ENCODE measurements around the gene NKG7. TPM values are rescaled to one million over a fixed set of nuclear protein-coding genes. Genes with fewer than 3 reads are reported as not detected.
"Not testable (repeated sequence)": the region's sequence is repeated elsewhere in the genome, so short reads cannot be mapped to it uniquely, and the experiment has no call there.

Gene NKG7
- total RNA-seq, 1 donor from 2014 or later = 363 TPM

GRCh38 chr19:51399936-51400335 lies 27.5 kb upstream of the NKG7 start:
- not testable (repeated sequence) for H3K4me3 Mint-ChIP-seq; DNase-seq; H3K27me3 Mint-ChIP-seq; H3K36me3 Mint-ChIP-seq (ENCODE audit: low read depth); H3K9me3 Mint-ChIP-seq; H3K27ac Mint-ChIP-seq
- peaks cover 22% of the 10 kb centered on the region for H3K4me1 Mint-ChIP-seq
- intact Hi-C loops (cut with micrococcal nuclease) = loop anchor here (2.0 to 10.0 kb wide), 2 partner anchors 145 to 257 kb away; partner anchors contain the start of gene SIGLECL1

- peaks cover 4% of the 10 kb centered on the region for H3K36me3 Mint-ChIP-seq (ENCODE audit: low read depth)
- intact Hi-C loops (cut with micrococcal nuclease) = loop anchor here (2.0 to 10.0 kb wide), 2 partner anchors 144 to 258 kb away; partner anchors contain the start of gene SIGLECL1
Observed at GRCh38 chr19:51399231-51399630, 26.8 kb upstream of the NKG7 start.

DNA sequence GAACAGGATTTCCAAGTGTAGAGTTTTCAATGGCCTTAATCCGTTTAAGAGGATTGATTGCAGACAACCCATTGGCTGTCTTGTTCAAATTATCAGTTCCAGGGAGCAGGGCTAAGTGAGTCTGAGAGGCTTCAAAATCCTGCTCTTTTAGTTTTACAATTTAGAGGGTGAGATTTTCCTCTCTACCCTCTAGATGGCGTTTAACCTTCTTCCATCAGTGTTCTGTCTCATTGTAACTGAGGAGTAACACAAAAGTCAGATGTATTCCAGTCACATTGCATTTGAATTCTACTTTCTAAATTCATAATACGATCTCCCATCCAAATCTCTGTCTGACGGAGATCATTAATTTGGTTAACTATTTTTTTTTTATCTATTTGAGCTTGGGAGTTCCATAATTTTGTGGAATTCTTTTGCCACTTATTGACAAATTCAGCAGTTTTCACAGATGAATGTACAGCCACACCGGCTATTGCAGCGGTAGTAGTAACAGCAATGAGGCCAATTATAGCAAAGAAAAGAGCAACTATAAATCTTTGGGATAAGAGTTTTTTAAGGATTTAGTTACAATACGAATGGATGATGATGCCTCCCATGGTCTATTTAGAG lies 25.7 kb upstream of the NKG7 start:
- DNase-seq = no peak
- H3K9me3 Mint-ChIP-seq = no peaks in the 10 kb centered on the region
- H3K4me1 Mint-ChIP-seq = peaks cover 34% of the 10 kb centered on the region
- H3K27ac Mint-ChIP-seq = no peak overlapping the region
- peaks cover 4% of the 10 kb centered on the region for H3K36me3 Mint-ChIP-seq (ENCODE audit: low read depth)
- H3K4me3 Mint-ChIP-seq = no peak overlapping the region
- intact Hi-C loops (cut with micrococcal nuclease) = loop anchor here (2.0 to 10.0 kb wide), 2 partner anchors 143 to 259 kb away; partner anchors contain the start of gene SIGLECL1
- no peaks in the 10 kb centered on the region for H3K27me3 Mint-ChIP-seq

More at GRCh38 chr19:51399231-51399630, 26.8 kb upstream of the NKG7 start:
- Mint-ChIP-seq H3K4me1 (peaks cover 28% of the 10 kb centered on the region), H3K27ac (no peak overlapping the region), H3K9me3 (no peaks in the 10 kb centered on the region), H3K27me3 (no peaks in the 10 kb centered on the region), H3K4me3 (no peak overlapping the region)
- DNase-seq = no peak

DNA sequence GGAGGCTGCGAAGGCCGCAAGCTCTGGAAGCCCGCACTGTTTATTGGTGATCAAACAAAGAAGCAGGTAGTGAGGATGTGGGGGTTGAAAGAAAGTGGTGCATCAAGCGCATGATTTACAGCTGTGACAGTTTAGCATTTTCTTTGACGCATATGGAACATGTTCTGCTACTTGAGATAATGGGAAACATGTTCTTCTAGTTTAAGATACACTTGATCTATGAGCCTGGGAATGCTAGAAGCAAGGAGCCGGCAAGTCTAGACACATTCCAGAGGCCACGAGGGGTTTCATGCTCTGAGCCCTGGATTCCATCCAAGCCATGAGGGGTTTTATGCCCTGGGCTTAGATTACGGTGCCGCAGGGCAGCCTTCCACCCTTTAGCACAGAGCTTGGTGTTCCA lies 25.0 kb upstream of the NKG7 start:
- intact Hi-C loops (cut with micrococcal nuclease) = loop anchor here (10.0 kb wide), 1 partner anchor 143 kb away; the partner anchor contains the start of gene SIGLECL1
- peaks cover 41% of the 10 kb centered on the region for H3K4me1 Mint-ChIP-seq
- H3K36me3 Mint-ChIP-seq (ENCODE audit: low read depth); H3K9me3 Mint-ChIP-seq; H3K4me3 Mint-ChIP-seq; H3K27me3 Mint-ChIP-seq; DNase-seq; H3K27ac Mint-ChIP-seq: not testable (repeated sequence)

GRCh38 chr19:51396175-51396574 lies 23.7 kb upstream of the NKG7 start:
- H3K27me3 Mint-ChIP-seq = no peaks in the 10 kb centered on the region

GRCh38 chr19:51394050-51394836 lies 21.8 kb upstream of the NKG7 start:
- peak; percentile 98 for DNase-seq
- H3K9me3 Mint-ChIP-seq = no peaks in the 10 kb centered on the region
- H3K4me3 Mint-ChIP-seq = peak overlapping the region; percentile 94
- H3K27ac Mint-ChIP-seq = peak overlapping the region; percentile 96
- intact Hi-C loops (cut with micrococcal nuclease) = loop anchor here (1.0 to 10.0 kb wide), 9 partner anchors 18 to 285 kb away; partner anchors contain the start of genes CTU1, NKG7 and SIGLECL1
- H3K36me3 Mint-ChIP-seq (ENCODE audit: low read depth) = peaks cover 2% of the 10 kb centered on the region
- no peaks in the 10 kb centered on the region for H3K27me3 Mint-ChIP-seq
- peaks cover 52% of the 10 kb centered on the region for H3K4me1 Mint-ChIP-seq

More at GRCh38 chr19:51396175-51396574, 23.7 kb upstream of the NKG7 start:
- peaks cover 4% of the 10 kb centered on the region for H3K36me3 Mint-ChIP-seq (ENCODE audit: low read depth)
- DNase-seq = no peak
- H3K4me3 Mint-ChIP-seq = no peak overlapping the region
- H3K27ac Mint-ChIP-seq = peak overlapping the region; percentile 96
- peaks cover 45% of the 10 kb centered on the region for H3K4me1 Mint-ChIP-seq
- H3K9me3 Mint-ChIP-seq = no peaks in the 10 kb centered on the region
- intact Hi-C loops (cut with micrococcal nuclease) = loop anchor here (10.0 kb wide), 1 partner anchor 141 kb away; the partner anchor contains the start of gene SIGLECL1

DNA sequence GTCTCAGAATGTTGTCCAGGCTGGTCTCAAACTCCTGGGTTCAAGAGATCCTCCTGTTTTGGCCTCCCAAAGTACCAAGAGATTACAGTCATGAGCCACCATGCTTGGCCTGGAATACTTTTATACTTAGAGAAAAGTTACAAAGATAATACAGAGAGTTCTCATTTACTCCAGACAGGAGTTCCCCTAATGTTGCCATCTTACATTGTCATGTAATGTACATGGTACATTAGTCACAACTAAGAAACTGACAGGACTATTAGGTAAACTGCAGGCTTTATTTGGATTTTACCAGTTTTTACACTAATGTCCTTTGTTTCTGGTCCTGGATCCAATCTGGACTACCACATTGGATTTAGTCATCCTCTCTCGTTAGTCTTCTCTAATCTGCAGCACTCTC lies 20.2 kb upstream of the NKG7 start:
- Mint-ChIP-seq H3K9me3 (no peaks in the 10 kb centered on the region), H3K27me3 (no peaks in the 10 kb centered on the region), H3K27ac (peak overlapping the region; percentile 87), H3K4me1 (peaks cover 51% of the 10 kb centered on the region), H3K36me3 (ENCODE audit: low read depth) (peaks cover 2% of the 10 kb centered on the region), H3K4me3 (peak overlapping the region; percentile 75)
- intact Hi-C loops (cut with micrococcal nuclease) = loop anchor here (10.0 kb wide), 1 partner anchor 138 kb away; the partner anchor contains the start of gene SIGLECL1
- no peak for DNase-seq

GRCh38 chr19:51391073-51391611 lies 18.7 kb upstream of the NKG7 start:
- Mint-ChIP-seq H3K9me3 (no peaks in the 10 kb centered on the region), H3K27me3 (no peaks in the 10 kb centered on the region), H3K36me3 (ENCODE audit: low read depth) (peaks cover 2% of the 10 kb centered on the region), H3K4me1 (peaks cover 44% of the 10 kb centered on the region), H3K27ac (peak overlapping the region; percentile 89), H3K4me3 (peak overlapping the region; percentile 67)
- intact Hi-C loops (cut with micrococcal nuclease) = loop anchor here (10.0 kb wide), 1 partner anchor 136 kb away; the partner anchor contains the start of gene SIGLECL1
- no peak for DNase-seq

GRCh38 chr19:51389143-51389542 lies 16.7 kb upstream of the NKG7 start:
- no peak overlapping the region for H3K27ac Mint-ChIP-seq
- no peak overlapping the region for H3K4me3 Mint-ChIP-seq
- no peaks in the 10 kb centered on the region for H3K27me3 Mint-ChIP-seq
- DNase-seq = no peak
- intact Hi-C loops (cut with micrococcal nuclease) = no loop called here
- H3K9me3 Mint-ChIP-seq = no peaks in the 10 kb centered on the region
- H3K4me1 Mint-ChIP-seq = peaks cover 29% of the 10 kb centered on the region
- H3K36me3 Mint-ChIP-seq (ENCODE audit: low read depth) = no peaks in the 10 kb centered on the region

DNA sequence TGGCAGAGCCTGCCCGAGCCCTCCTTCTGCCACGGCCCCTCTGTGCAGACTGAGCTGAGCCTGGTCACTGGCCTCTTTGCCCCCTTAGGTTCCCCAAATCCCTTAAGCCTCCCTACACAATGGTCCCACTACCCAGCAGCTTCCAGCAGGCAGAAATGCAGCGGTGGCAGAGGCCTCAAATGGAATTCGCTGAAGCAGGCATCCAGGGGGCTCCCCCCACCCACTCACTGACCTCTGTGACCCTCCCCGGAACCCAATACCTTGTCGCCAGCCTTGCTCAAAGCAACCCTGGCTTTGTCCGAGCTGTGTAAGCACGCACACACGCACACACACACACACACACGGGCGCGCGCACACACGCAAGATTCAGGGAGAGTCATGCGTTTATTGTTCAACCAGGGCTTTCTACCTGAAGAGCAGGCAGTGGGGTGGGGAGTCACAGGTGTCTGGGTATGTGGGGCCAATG lies 15.5 kb upstream of the NKG7 start, which contains the start of gene LIM2:
TSS of gene LIM2 (minus strand) at position 51 of the 466 bp plus-strand sequence. CDS start 531 bp downstream, outside the sequence.
- H3K36me3 Mint-ChIP-seq (ENCODE audit: low read depth) = no peaks in the 10 kb centered on the region
- H3K4me3 Mint-ChIP-seq = no peak within 1 kb of the TSS
- peak within 1 kb of the TSS; percentile 81 for H3K27ac Mint-ChIP-seq
- H3K4me1 Mint-ChIP-seq = peaks cover 22% of the 10 kb centered on the region
- intact Hi-C loops (cut with micrococcal nuclease) = no loop called here
- no peaks in the 10 kb centered on the region for H3K9me3 Mint-ChIP-seq
- no peaks in the 10 kb centered on the region for H3K27me3 Mint-ChIP-seq
- DNase-seq = no peak

DNA sequence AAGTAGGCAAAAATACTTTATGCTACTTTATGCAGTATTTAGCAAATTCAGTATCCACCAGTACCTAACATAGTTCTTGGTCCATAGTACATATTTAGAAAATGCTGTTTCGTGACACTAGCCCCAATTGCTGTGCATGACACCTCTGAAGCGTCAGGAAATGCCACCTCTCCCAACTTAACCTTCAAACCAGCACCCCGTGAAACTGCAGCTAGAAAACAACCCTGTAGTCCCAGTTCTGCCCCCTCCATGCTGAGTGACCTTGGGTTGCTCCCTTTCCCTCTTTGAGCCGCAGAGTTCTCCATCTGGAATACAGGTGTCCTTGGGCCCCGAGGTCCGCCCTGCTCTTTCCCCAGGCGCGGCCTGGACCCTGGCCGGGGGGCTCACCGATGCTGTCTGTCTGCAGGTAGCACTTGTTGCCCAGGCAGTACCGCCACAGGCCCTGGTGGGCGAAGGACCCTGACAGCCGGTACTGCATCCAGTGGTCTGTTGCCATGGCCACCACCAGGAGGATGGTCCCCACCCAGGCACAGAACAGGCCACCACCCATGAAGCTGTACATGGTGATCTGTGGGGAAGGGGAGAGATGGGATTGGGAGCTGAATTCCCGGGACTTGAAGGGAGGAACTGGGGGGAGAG lies 14.5 kb upstream of the NKG7 start:
- H3K27ac Mint-ChIP-seq = no peak overlapping the region
- H3K9me3 Mint-ChIP-seq = no peaks in the 10 kb centered on the region
- intact Hi-C loops (cut with micrococcal nuclease) = no loop called here

GRCh38 chr19:51382004-51382403 lies 9.6 kb upstream of the NKG7 start:
- H3K4me3 Mint-ChIP-seq = no peak overlapping the region
- intact Hi-C loops (cut with micrococcal nuclease) = no loop called here
- H3K4me1 Mint-ChIP-seq = peaks cover 23% of the 10 kb centered on the region
- peaks cover 4% of the 10 kb centered on the region for H3K36me3 Mint-ChIP-seq (ENCODE audit: low read depth)
- no peak for DNase-seq
- H3K9me3 Mint-ChIP-seq = no peaks in the 10 kb centered on the region
- H3K27me3 Mint-ChIP-seq = no peaks in the 10 kb centered on the region
- H3K27ac Mint-ChIP-seq = peak overlapping the region; percentile 37

More for the DNA sequence above, 14.5 kb upstream of the NKG7 start:
- Mint-ChIP-seq H3K27me3 (no peaks in the 10 kb centered on the region), H3K4me3 (no peak overlapping the region), H3K36me3 (ENCODE audit: low read depth) (no peaks in the 10 kb centered on the region), H3K4me1 (peaks cover 19% of the 10 kb centered on the region)
- no peak for DNase-seq

GRCh38 chr19:51380379-51380778 lies 7.9 kb upstream of the NKG7 start:
- intact Hi-C loops (cut with micrococcal nuclease) = no loop called here
- H3K27me3 Mint-ChIP-seq = no peaks in the 10 kb centered on the region
- H3K36me3 Mint-ChIP-seq (ENCODE audit: low read depth) = peaks cover 5% of the 10 kb centered on the region
- H3K9me3 Mint-ChIP-seq = peaks cover under 1% of the 10 kb centered on the region
- peak overlapping the region; percentile 65 for H3K27ac Mint-ChIP-seq
- DNase-seq = no peak
- peaks cover 36% of the 10 kb centered on the region for H3K4me1 Mint-ChIP-seq
- H3K4me3 Mint-ChIP-seq = no peak overlapping the region

All from activated CD4-positive, alpha-beta T cell treated with anti-CD3 and anti-CD28 coated beads, Interleukin-2, amount 10 ng/mL, durations not matched to agents 24 days and 14 days (primary cell).